DOHH2 (cell line): ENCODE results near the gene TAF1B.
A peak's percentile ranks its signal among the peaks of the same experiment; 100 is the strongest.

ENCODE experiments used
- H3F3A ChIP-seq: fragments of 200-600 bp; sonication (generic), shearing (Covaris generic); 2 replicates; pipeline ENCODE4 v1.6.0; 2016; ENCODE audit warnings: antibody characterized with exemption, mild to moderate bottlenecking; ENCODE audit not compliant: control insufficient read depth, insufficient read depth
- H3K27ac ChIP-seq: fragments of 200-600 bp; sonication (generic); 2 replicates; pipeline ENCODE4 v1.5.1; 2014; ENCODE audit warnings: low read depth, mild to moderate bottlenecking, low read length, moderate library complexity
- H3K27me3 ChIP-seq: fragments of 200-600 bp; sonication (generic); 2 replicates; pipeline ENCODE4 v1.6.1; 2014; ENCODE audit warnings: mild to moderate bottlenecking, low read length, mixed read lengths; ENCODE audit not compliant: control insufficient read depth
- H3K36me3 ChIP-seq: fragments of 200-600 bp; sonication (generic); 2 replicates; pipeline ENCODE4 v1.6.1; 2014; ENCODE audit warnings: mild to moderate bottlenecking, low read length, moderate library complexity, mixed read lengths; ENCODE audit not compliant: control insufficient read depth
- H3K4me1 ChIP-seq: fragments of 200-600 bp; sonication (generic); 2 replicates; pipeline ENCODE4 v1.6.1; 2014; ENCODE audit warnings: mild to moderate bottlenecking, low read length, mixed read lengths; ENCODE audit not compliant: control insufficient read depth
- H3K4me2 ChIP-seq: fragments of 200-600 bp; sonication (generic); 2 replicates; pipeline ENCODE4 v1.6.0; 2014; ENCODE audit warnings: mild to moderate bottlenecking, low read length, moderate library complexity
- H3K4me3 ChIP-seq: fragments of 200-600 bp; sonication (generic); 2 replicates; pipeline ENCODE4 v1.5.1; 2014; ENCODE audit warnings: mild to moderate bottlenecking, low read length, mixed read lengths
- H3K79me2 ChIP-seq: fragments of 200-600 bp; sonication (generic); 2 replicates; pipeline ENCODE4 v1.6.1; 2014; ENCODE audit warnings: mild to moderate bottlenecking, low read length, mixed read lengths; ENCODE audit not compliant: control insufficient read depth
- H3K9me2 ChIP-seq: fragments of 200-600 bp; sonication (generic); replicated peaks from 2 replicates; pipeline ENCODE4 v1.6.1; 2014; ENCODE audit warnings: mild to moderate bottlenecking, low read length, mixed read lengths; ENCODE audit not compliant: control insufficient read depth
- H3K9me3 ChIP-seq: fragments of 200-600 bp; sonication (generic); 2 replicates; pipeline ENCODE4 v1.6.1; 2014; ENCODE audit warnings: antibody characterized with exemption, low read length, mixed read lengths; ENCODE audit not compliant: control insufficient read depth, insufficient read depth
- H4K20me1 ChIP-seq: fragments of 200-600 bp; sonication (generic); 2 replicates; pipeline ENCODE4 v1.6.0; 2014; ENCODE audit warnings: low read depth, mild to moderate bottlenecking, antibody characterized with exemption, low read length, moderate library complexity; ENCODE audit not compliant: control insufficient read depth, insufficient read depth
- CTCF ChIP-seq: fragments of 200-600 bp; sonication (generic); IDR thresholded peaks from one replicate; pipeline ENCODE4 v1.5.1; 2014; ENCODE audit warnings: antibody characterized with exemption, mild to moderate bottlenecking, low read depth, low read length; ENCODE audit not compliant: poor library complexity, severe bottlenecking
- EZH2phosphoT487 ChIP-seq: fragments of 200-600 bp; sonication (generic); IDR thresholded peaks from 2 replicates; pipeline ENCODE4 v1.6.1; 2017; ENCODE audit warnings: borderline replicate concordance, mild to moderate bottlenecking, antibody characterized with exemption, low read length, moderate library complexity, mixed read lengths

Gene TAF1B

DNA sequence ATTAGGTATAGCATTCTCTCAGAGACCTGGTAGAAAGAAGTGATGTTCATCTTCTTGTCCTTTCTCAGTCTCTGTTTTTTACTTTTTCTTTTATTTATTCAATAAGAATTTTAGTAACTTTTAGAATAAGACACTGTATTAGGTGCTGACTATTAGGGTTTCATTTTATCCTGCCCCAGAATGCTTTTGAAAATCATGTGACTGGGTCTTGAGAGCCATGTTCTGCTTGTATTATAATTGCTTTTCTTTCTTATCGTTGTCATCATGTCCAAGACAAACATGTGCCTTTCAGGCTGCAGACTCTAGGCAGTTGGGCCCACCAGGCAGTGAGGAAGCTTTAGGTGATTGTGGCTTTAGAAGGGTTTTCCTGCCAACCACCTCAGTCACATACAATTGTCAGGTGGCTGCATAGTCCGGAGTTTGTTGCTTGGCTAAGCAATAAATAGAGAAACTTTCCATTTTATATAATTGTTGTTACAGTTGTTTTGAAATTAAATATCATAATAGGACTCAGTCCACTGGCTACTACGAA is 123.3 kb downstream of the TAF1B start:
- peaks cover 62% of the 10 kb centered on the region for H3K4me1 ChIP-seq
- no peaks in the 10 kb centered on the region for H3K9me2 ChIP-seq
- TF ChIP-seq CTCF (no peak), EZH2phosphoT487 (no peak)
- H3K36me3 ChIP-seq = peaks cover 6% of the 10 kb centered on the region; the same call in 1 of the 2 replicates
- peaks cover 6% of the 10 kb centered on the region; the same call in 1 of the 2 replicates for H3F3A ChIP-seq
- no peak overlapping the region for H3K27ac ChIP-seq
- no peaks in the 10 kb centered on the region for H3K9me3 ChIP-seq
- H3K79me2 ChIP-seq = no peaks in the 10 kb centered on the region
- H3K4me3 ChIP-seq = no peak overlapping the region
- H3K4me2 ChIP-seq = no peak overlapping the region
- H4K20me1 ChIP-seq = no peaks in the 10 kb centered on the region
- H3K27me3 ChIP-seq = no peaks in the 10 kb centered on the region

- Histone ChIP-seq H3K27ac (peak overlapping the region; percentile 26; the same call in 1 of the 2 replicates), H3K4me3 (peak overlapping the region; percentile 1; the same call in 1 of the 2 replicates), H3K4me1 (peaks cover 61% of the 10 kb centered on the region), H3K27me3 (no peaks in the 10 kb centered on the region), H3K9me3 (no peaks in the 10 kb centered on the region), H3F3A (peaks cover 6% of the 10 kb centered on the region; the same call in 1 of the 2 replicates), H4K20me1 (no peaks in the 10 kb centered on the region), H3K9me2 (no peaks in the 10 kb centered on the region), H3K79me2 (no peaks in the 10 kb centered on the region), H3K36me3 (peaks cover 6% of the 10 kb centered on the region; the same call in 1 of the 2 replicates), H3K4me2 (peak overlapping the region; percentile 41)
- no peak for TF ChIP-seq CTCF
- no peak for TF ChIP-seq EZH2phosphoT487
Observed at GRCh38 chr2:9967053-9967775, 123.9 kb downstream of the TAF1B start.

- Histone ChIP-seq H3K4me1 (peaks cover 45% of the 10 kb centered on the region), H3K4me2 (no peak overlapping the region), H3K4me3 (no peak overlapping the region), H3F3A (peaks cover 6% of the 10 kb centered on the region; the same call in 1 of the 2 replicates), H3K9me3 (no peaks in the 10 kb centered on the region), H4K20me1 (no peaks in the 10 kb centered on the region), H3K36me3 (peaks cover 6% of the 10 kb centered on the region; the same call in 1 of the 2 replicates), H3K79me2 (no peaks in the 10 kb centered on the region), H3K27ac (no peak overlapping the region), H3K27me3 (no peaks in the 10 kb centered on the region), H3K9me2 (no peaks in the 10 kb centered on the region)
- TF ChIP-seq EZH2phosphoT487 = no peak
- TF ChIP-seq CTCF = no peak
Observed at GRCh38 chr2:9968553-9969497, 125.6 kb downstream of the TAF1B start.
